ENCODE measurements around the gene MARCHF5.

The MARCHF5 gene

GRCh38 chr10:92303096-92303495, 12.1 kb downstream of the MARCHF5 start:
- no peak overlapping the region for H3K4me3 ChIP-seq (ENCODE audit: low read depth in 1 of 5, low read length in 5 of 5)
- H3K36me3 ChIP-seq (ENCODE audit: control insufficient read depth in 5 of 5, insufficient read depth in 5 of 5, low read length in 5 of 5), result peaks cover 0 to 3% (median 0%) of the 10 kb centered on the region in 5 donors
- no peak overlapping the region for H3K9ac ChIP-seq (ENCODE audit: low read length in 5 of 5)
- H3K9me3 ChIP-seq (ENCODE audit: control insufficient read depth in 5 of 5, low read length in 5 of 5), result no peaks in the 10 kb centered on the region
- no peaks in the 10 kb centered on the region for H3K27me3 ChIP-seq (ENCODE audit: control insufficient read depth in 5 of 5, insufficient read depth in 4 of 5, low read length in 5 of 5)
- no peak overlapping the region for H3K27ac ChIP-seq (ENCODE audit: low read depth, low read length)
- peaks cover 0 to 21% (median 8%) of the 10 kb centered on the region in 5 donors for H3K4me1 ChIP-seq (ENCODE audit: control insufficient read depth in 5 of 5, insufficient read depth in 5 of 5, low read length in 5 of 5)

GRCh38 chr10:92304061-92304460, 13.1 kb downstream of the MARCHF5 start:
- Histone ChIP-seq H3K27ac (ENCODE audit: low read depth, low read length) (no peak overlapping the region), H3K4me1 (ENCODE audit: control insufficient read depth in 5 of 5, insufficient read depth in 5 of 5, low read length in 5 of 5) (peaks cover 0 to 15% (median 8%) of the 10 kb centered on the region in 5 donors), H3K36me3 (ENCODE audit: control insufficient read depth in 5 of 5, insufficient read depth in 5 of 5, low read length in 5 of 5) (peaks cover 0 to 3% (median 0%) of the 10 kb centered on the region in 5 donors), H3K9ac (ENCODE audit: low read length in 5 of 5) (no peak overlapping the region), H3K4me3 (ENCODE audit: low read depth in 1 of 5, low read length in 5 of 5) (no peak overlapping the region), H3K9me3 (ENCODE audit: control insufficient read depth in 5 of 5, low read length in 5 of 5) (no peaks in the 10 kb centered on the region), H3K27me3 (ENCODE audit: control insufficient read depth in 5 of 5, insufficient read depth in 4 of 5, low read length in 5 of 5) (no peaks in the 10 kb centered on the region)

- no peaks in the 10 kb centered on the region for H3K9me3 ChIP-seq (ENCODE audit: control insufficient read depth in 5 of 5, low read length in 5 of 5)
- H3K27me3 ChIP-seq (ENCODE audit: control insufficient read depth in 5 of 5, insufficient read depth in 4 of 5, low read length in 5 of 5), result no peaks in the 10 kb centered on the region
- no peak overlapping the region for H3K4me3 ChIP-seq (ENCODE audit: low read depth in 1 of 5, low read length in 5 of 5)
- peaks cover 0 to 15% (median 8%) of the 10 kb centered on the region in 5 donors for H3K4me1 ChIP-seq (ENCODE audit: control insufficient read depth in 5 of 5, insufficient read depth in 5 of 5, low read length in 5 of 5)
- no peak overlapping the region for H3K27ac ChIP-seq (ENCODE audit: low read depth, low read length)
- peaks cover 0 to 2% (median 0%) of the 10 kb centered on the region in 5 donors for H3K36me3 ChIP-seq (ENCODE audit: control insufficient read depth in 5 of 5, insufficient read depth in 5 of 5, low read length in 5 of 5)
- no peak overlapping the region for H3K9ac ChIP-seq (ENCODE audit: low read length in 5 of 5)
Measured at GRCh38 chr10:92305133-92306072, 14.4 kb downstream of the MARCHF5 start.

- H3K9me3 ChIP-seq (ENCODE audit: control insufficient read depth in 5 of 5, low read length in 5 of 5), result no peaks in the 10 kb centered on the region
- peaks cover 0 to 9% (median 3%) of the 10 kb centered on the region in 5 donors for H3K4me1 ChIP-seq (ENCODE audit: control insufficient read depth in 5 of 5, insufficient read depth in 5 of 5, low read length in 5 of 5)
- no peak overlapping the region for H3K27ac ChIP-seq (ENCODE audit: low read depth, low read length)
- H3K27me3 ChIP-seq (ENCODE audit: control insufficient read depth in 5 of 5, insufficient read depth in 4 of 5, low read length in 5 of 5), result no peaks in the 10 kb centered on the region
- peaks cover 7 to 22% (median 14%) of the 10 kb centered on the region in 5 donors for H3K36me3 ChIP-seq (ENCODE audit: control insufficient read depth in 5 of 5, insufficient read depth in 5 of 5, low read length in 5 of 5)
- H3K9ac ChIP-seq (ENCODE audit: low read length in 5 of 5), result peak overlapping the region in 1 of 5 donors; percentile 11
- H3K4me3 ChIP-seq (ENCODE audit: low read depth in 1 of 5, low read length in 5 of 5), result no peak overlapping the region
Measured at GRCh38 chr10:92309272-92309671, 18.3 kb downstream of the MARCHF5 start.

- Histone ChIP-seq H3K9ac (ENCODE audit: low read length in 5 of 5) (no peak overlapping the region), H3K36me3 (ENCODE audit: control insufficient read depth in 5 of 5, insufficient read depth in 5 of 5, low read length in 5 of 5) (peaks cover 7 to 30% (median 17%) of the 10 kb centered on the region in 5 donors), H3K27ac (ENCODE audit: low read depth, low read length) (no peak overlapping the region), H3K4me1 (ENCODE audit: control insufficient read depth in 5 of 5, insufficient read depth in 5 of 5, low read length in 5 of 5) (peaks cover 0 to 4% (median 0%) of the 10 kb centered on the region in 5 donors), H3K27me3 (ENCODE audit: control insufficient read depth in 5 of 5, insufficient read depth in 4 of 5, low read length in 5 of 5) (no peaks in the 10 kb centered on the region), H3K4me3 (ENCODE audit: low read depth in 1 of 5, low read length in 5 of 5) (no peak overlapping the region), H3K9me3 (ENCODE audit: control insufficient read depth in 5 of 5, low read length in 5 of 5) (no peaks in the 10 kb centered on the region)
Measured at GRCh38 chr10:92313750-92314149, 22.8 kb downstream of the MARCHF5 start.

GRCh38 chr10:92316610-92317009, 25.6 kb downstream of the MARCHF5 start:
- no peak overlapping the region for H3K27ac ChIP-seq (ENCODE audit: low read depth, low read length)
- H3K9me3 ChIP-seq (ENCODE audit: control insufficient read depth in 5 of 5, low read length in 5 of 5), result no peaks in the 10 kb centered on the region
- H3K4me1 ChIP-seq (ENCODE audit: control insufficient read depth in 5 of 5, insufficient read depth in 5 of 5, low read length in 5 of 5), result peaks cover 0 to 4% (median 0%) of the 10 kb centered on the region in 5 donors
- H3K4me3 ChIP-seq (ENCODE audit: low read depth in 1 of 5, low read length in 5 of 5), result no peak overlapping the region
- peaks cover 10 to 29% (median 12%) of the 10 kb centered on the region in 5 donors for H3K36me3 ChIP-seq (ENCODE audit: control insufficient read depth in 5 of 5, insufficient read depth in 5 of 5, low read length in 5 of 5)
- no peak overlapping the region for H3K9ac ChIP-seq (ENCODE audit: low read length in 5 of 5)
- H3K27me3 ChIP-seq (ENCODE audit: control insufficient read depth in 5 of 5, insufficient read depth in 4 of 5, low read length in 5 of 5), result no peaks in the 10 kb centered on the region

GRCh38 chr10:92323079-92323478, 32.1 kb downstream of the MARCHF5 start:
- no peak overlapping the region for H3K27ac ChIP-seq (ENCODE audit: low read depth, low read length)
- no peak overlapping the region for H3K9ac ChIP-seq (ENCODE audit: low read length in 5 of 5)
- peaks cover 0 to 5% (median 0%) of the 10 kb centered on the region in 5 donors for H3K4me1 ChIP-seq (ENCODE audit: control insufficient read depth in 5 of 5, insufficient read depth in 5 of 5, low read length in 5 of 5)
- H3K27me3 ChIP-seq (ENCODE audit: control insufficient read depth in 5 of 5, insufficient read depth in 4 of 5, low read length in 5 of 5), result no peaks in the 10 kb centered on the region
- no peak overlapping the region for H3K4me3 ChIP-seq (ENCODE audit: low read depth in 1 of 5, low read length in 5 of 5)
- no peaks in the 10 kb centered on the region for H3K9me3 ChIP-seq (ENCODE audit: control insufficient read depth in 5 of 5, low read length in 5 of 5)
- peaks cover 3 to 10% (median 5%) of the 10 kb centered on the region in 5 donors for H3K36me3 ChIP-seq (ENCODE audit: control insufficient read depth in 5 of 5, insufficient read depth in 5 of 5, low read length in 5 of 5)

GRCh38 chr10:92327445-92328433, 36.8 kb downstream of the MARCHF5 start:
- Histone ChIP-seq H3K9ac (ENCODE audit: low read length in 5 of 5) (no peak overlapping the region), H3K4me3 (ENCODE audit: low read depth in 1 of 5, low read length in 5 of 5) (no peak overlapping the region), H3K9me3 (ENCODE audit: control insufficient read depth in 5 of 5, low read length in 5 of 5) (no peaks in the 10 kb centered on the region), H3K27ac (ENCODE audit: low read depth, low read length) (no peak overlapping the region), H3K36me3 (ENCODE audit: control insufficient read depth in 5 of 5, insufficient read depth in 5 of 5, low read length in 5 of 5) (peaks cover 0 to 5% (median 0%) of the 10 kb centered on the region in 5 donors), H3K27me3 (ENCODE audit: control insufficient read depth in 5 of 5, insufficient read depth in 4 of 5, low read length in 5 of 5) (no peaks in the 10 kb centered on the region), H3K4me1 (ENCODE audit: control insufficient read depth in 5 of 5, insufficient read depth in 5 of 5, low read length in 5 of 5) (peaks cover 0 to 8% (median 0%) of the 10 kb centered on the region in 5 donors)

GRCh38 chr10:92328993-92329392, 38.0 kb downstream of the MARCHF5 start:
- Histone ChIP-seq H3K9ac (ENCODE audit: low read length in 5 of 5) (no peak overlapping the region), H3K27ac (ENCODE audit: low read depth, low read length) (no peak overlapping the region), H3K4me1 (ENCODE audit: control insufficient read depth in 5 of 5, insufficient read depth in 5 of 5, low read length in 5 of 5) (peaks cover 0 to 8% (median 0%) of the 10 kb centered on the region in 5 donors), H3K27me3 (ENCODE audit: control insufficient read depth in 5 of 5, insufficient read depth in 4 of 5, low read length in 5 of 5) (no peaks in the 10 kb centered on the region), H3K9me3 (ENCODE audit: control insufficient read depth in 5 of 5, low read length in 5 of 5) (no peaks in the 10 kb centered on the region), H3K4me3 (ENCODE audit: low read depth in 1 of 5, low read length in 5 of 5) (no peak overlapping the region), H3K36me3 (ENCODE audit: control insufficient read depth in 5 of 5, insufficient read depth in 5 of 5, low read length in 5 of 5) (peaks cover 0 to 5% (median 0%) of the 10 kb centered on the region in 5 donors)
